HG02943 (cell line): ENCODE data around the gene MYADML2.

Experiments used
- ATAC-seq: cut with Tn5 transposase; IDR thresholded peaks from one replicate; pipeline ENCODE4 v1.9.1; 2021; ENCODE audit warnings: mild to moderate bottlenecking, low read depth, moderate library complexity; ENCODE audit not compliant: unreplicated experiment

The MYADML2 gene

DNA sequence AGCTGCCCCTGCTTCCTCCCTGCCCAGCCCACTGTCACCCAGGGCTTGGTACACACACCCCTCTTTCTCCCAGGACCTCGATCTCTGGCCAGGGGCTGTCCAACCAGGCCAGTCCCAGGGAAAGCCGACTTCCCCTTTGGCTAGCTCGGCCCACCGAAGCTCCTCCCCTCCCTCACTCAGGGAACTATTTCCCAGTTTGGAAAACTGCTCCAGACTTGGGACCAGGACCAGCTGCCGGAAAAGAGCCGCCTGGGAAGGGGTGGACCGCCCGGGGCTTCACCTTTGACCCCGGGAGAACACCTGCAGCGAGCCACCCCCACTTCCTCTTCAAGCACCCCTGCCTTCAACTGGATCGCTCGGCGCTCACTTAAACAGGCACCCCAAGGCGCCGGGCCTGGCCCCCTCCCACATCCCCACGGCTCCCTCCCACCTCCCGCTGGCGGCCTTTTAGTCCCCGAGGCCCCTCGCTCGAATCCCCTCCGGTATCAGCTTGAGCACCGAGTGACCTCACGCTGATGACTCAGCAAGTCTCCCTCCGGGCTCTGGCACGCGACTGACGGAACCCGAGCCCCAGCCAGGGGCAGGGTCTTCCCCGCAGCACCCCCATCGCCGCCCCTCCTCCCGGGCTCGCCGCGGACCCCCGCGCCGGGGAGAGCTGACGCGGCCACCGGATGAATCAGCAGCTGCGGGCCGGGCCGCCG, 20.4 kb downstream of the MYADML2 start:
- ATAC-seq = no peak

GRCh38 chr17:81925860-81926450, 21.1 kb downstream of the MYADML2 start:
- no peak for ATAC-seq

- no peak for ATAC-seq
These were observed 22.2 kb downstream of the MYADML2 start for GRCh38 chr17:81924557-81925532.

DNA sequence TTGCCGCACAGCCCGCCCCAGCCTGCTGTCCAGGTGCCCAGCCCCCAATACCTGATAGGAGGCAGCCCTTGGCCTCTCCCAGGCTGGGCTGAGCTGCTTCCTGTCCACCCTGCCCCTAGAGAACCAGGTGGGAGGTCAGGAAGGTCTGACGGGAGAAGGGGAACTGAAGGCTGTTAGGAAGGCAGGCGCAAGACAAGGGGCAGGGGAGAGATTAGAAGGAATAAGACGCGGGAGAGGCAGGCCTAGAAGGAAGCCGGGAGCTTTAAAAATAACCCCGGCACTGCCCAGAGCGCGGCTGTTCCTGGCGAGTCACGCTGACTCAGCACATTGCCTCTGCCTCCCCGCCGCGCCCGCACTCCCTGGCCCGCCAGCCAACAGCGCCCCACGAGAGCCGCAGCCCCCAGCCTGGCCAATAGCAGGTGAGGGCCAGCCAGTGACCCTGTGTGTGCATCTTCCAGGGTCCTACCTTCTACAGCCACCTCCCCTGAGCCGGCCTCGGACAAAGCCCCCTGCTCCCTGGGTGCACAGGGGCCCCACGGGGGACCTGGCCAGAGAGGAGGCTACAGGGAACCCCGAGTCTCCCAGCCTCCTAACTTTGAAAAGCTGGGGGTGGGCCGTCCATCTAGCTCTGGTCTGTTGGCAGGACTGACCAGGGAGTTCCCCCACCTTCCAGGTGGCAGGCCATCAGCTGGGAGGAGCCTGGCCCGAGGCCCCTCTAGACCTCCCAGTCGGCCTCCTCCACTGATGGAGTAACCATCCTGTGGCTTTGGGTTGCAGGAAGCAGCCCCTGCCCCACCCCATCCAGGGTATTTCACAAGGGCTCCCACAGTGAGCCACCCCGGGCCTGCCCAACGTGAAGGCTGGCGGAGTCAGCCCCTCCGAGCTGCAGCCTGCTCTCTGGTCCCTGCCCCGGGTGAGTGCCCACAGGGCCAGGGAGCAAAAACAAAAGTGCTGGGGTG, 23.5 kb downstream of the MYADML2 start:
- no peak for ATAC-seq

- no peak for ATAC-seq
These were observed 24.3 kb downstream of the MYADML2 start for GRCh38 chr17:81922566-81923301.

GRCh38 chr17:81921996-81922565, 25.0 kb downstream of the MYADML2 start:
- no peak for ATAC-seq

DNA sequence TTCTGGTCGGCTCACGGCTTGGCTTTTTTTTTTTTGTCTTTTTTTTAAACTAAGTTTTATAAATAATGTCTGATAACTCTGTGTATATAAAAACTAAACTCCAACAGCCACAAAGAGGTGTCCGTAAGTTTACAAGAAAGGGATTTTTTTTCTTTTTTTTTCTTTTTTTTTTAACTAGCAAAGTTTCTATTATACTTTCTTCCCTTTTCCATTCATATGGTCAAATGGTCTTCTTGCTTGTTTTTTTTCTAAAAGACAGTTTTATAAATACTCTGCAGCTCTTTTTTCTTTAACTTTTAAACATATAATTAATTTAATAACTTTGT, 25.5 kb downstream of the MYADML2 start:
- no peak for ATAC-seq

GRCh38 chr17:81920612-81921536, 26.2 kb downstream of the MYADML2 start:
- ATAC-seq = no peak

- no peak for ATAC-seq
These were observed 28.0 kb downstream of the MYADML2 start for GRCh38 chr17:81918832-81919545.

- ATAC-seq = peak; percentile 18
These were observed 28.7 kb downstream of the MYADML2 start for GRCh38 chr17:81918333-81918669.

DNA sequence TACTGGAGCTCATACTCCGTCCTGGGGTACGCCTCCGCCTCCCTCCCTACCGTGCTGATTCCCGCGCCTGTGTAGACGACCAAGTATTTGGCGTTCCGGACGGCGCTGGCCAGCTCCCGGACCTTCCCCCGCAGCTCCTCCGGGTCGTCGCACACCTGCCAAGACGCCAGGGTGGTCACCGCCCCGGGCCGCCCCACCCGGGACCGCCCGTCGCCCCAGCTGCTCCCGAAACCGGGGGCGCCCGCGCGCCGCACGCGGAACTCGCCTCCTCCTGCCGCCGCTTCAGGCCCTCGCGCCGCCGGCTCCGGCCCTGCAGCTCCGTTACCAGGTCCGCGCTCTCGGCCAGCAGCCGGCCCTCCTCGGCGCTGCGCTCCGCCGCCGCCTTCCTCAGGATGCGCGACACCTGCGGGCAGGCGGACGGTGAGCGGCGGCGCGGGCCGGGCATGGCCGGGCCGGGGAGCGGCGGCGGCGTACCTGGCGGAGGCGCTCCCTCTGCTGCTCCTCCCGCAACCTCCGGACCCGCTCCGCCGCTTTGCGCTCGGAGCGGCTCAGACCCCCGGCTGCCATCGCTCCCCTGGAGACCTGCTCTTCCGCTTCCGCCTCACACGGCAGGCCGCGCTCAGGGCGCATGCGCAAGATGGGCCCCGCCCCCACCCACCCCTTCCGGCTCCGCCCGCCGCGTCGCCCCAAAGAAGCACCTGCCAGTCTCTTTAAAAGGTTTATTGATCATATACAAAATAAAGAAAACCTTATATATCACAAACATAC, 29.3 kb downstream of the MYADML2 start, which contains the start of gene SIRT7:
Gene SIRT7 (minus strand): TSS at position 612 of the 768 bp plus-strand sequence. CDS start 45 bp downstream, at position 567.
- ATAC-seq = peak; percentile 53

- ATAC-seq = no peak
These were observed 30.6 kb downstream of the MYADML2 start for GRCh38 chr17:81916234-81917001.

GRCh38 chr17:81915331-81915730, 31.7 kb downstream of the MYADML2 start:
- ATAC-seq = no peak

- no peak for ATAC-seq
These were observed 32.8 kb downstream of the MYADML2 start for GRCh38 chr17:81914103-81914850.

GRCh38 chr17:81913394-81914102, 33.5 kb downstream of the MYADML2 start:
- no peak for ATAC-seq
